ENCODE data around the gene PRKCB. TPM values are rescaled to one million over a fixed set of nuclear protein-coding genes. Genes with fewer than 3 reads are reported as not detected.

Gene PRKCB
- total and polyA plus RNA-seq, 2 of the 8 experiments (the other 6 are each of a cell fraction or from before 2014, with no cell fraction given): 7.1 to 12.1 TPM

- Histone ChIP-seq H3K79me1 (ENCODE audit: low read depth, low read length) (no peaks in the 10 kb centered on the region), H3K27ac (ENCODE audit: low read depth, low read length) (no peak overlapping the region), H3K9me3 (ENCODE audit: insufficient read depth in 2 of 2, low read depth in 1 of 2, low read length in 1 of 2) (no peaks in the 10 kb centered on the region), H3K18ac (ENCODE audit: extremely low read depth, low read length) (no peak overlapping the region), H3K4me3 (ENCODE audit: extremely low read depth in 1 of 4, insufficient read depth in 2 of 4, low read depth in 3 of 4, low read length in 4 of 4) (no peak overlapping the region), H3K4ac (replicated peaks; ENCODE audit: insufficient read length, low read depth, low read length) (no peak overlapping the region), H2BK15ac (ENCODE audit: low read length) (no peak overlapping the region), H3K23me2 (ENCODE audit: low read depth, low read length) (peaks cover 2% of the 10 kb centered on the region; the same call in 1 of the 2 replicates), H3K9ac (replicated peaks in 1 of 4; ENCODE audit: extremely low read depth in 1 of 4, low read depth in 3 of 4, low read length in 3 of 4) (no peak overlapping the region), H4K8ac (ENCODE audit: extremely low read depth, insufficient read depth, low read length) (no peak overlapping the region), H3K79me2 (ENCODE audit: control insufficient read depth in 1 of 2, insufficient read depth in 2 of 2, low read length in 2 of 2) (no peaks in the 10 kb centered on the region), H3K14ac (ENCODE audit: insufficient read length) (no peak overlapping the region), H2BK20ac (ENCODE audit: low read length) (no peak overlapping the region), H4K5ac (ENCODE audit: insufficient read length, low read depth, low read length) (no peak overlapping the region), H4K20me1 (replicated peaks in 1 of 2; ENCODE audit: control insufficient read depth in 1 of 2, insufficient read depth in 2 of 2, low read length in 2 of 2) (no peaks in the 10 kb centered on the region), H2BK12ac (ENCODE audit: low read depth, low read length) (no peak overlapping the region), H3K4me1 (replicated peaks in 1 of 4; ENCODE audit: control insufficient read depth in 3 of 4, insufficient read depth in 4 of 4, low read length in 3 of 4) (peaks cover 5 to 17% (median 12%) of the 10 kb centered on the region in 4 experiments; a peak in 6 of 7 replicates), H2AFZ (ENCODE audit: low read length) (no peak overlapping the region), H3K56ac (replicated peaks; ENCODE audit: insufficient read length, low read depth, low read length) (no peak overlapping the region), H3K36me3 (ENCODE audit: control insufficient read depth in 2 of 4, insufficient read depth in 4 of 4, low read length in 3 of 4) (no peaks in the 10 kb centered on the region), H4K91ac (replicated peaks; ENCODE audit: insufficient read length, low read length) (no peak overlapping the region), H3K4me2 (ENCODE audit: insufficient read depth in 1 of 2, low read depth in 2 of 2, low read length in 2 of 2) (no peak overlapping the region), H2AK5ac (ENCODE audit: low read depth, low read length) (no peak overlapping the region), H3K23ac (ENCODE audit: insufficient read length) (no peak overlapping the region), H2BK120ac (replicated peaks; ENCODE audit: low read depth, low read length) (no peak overlapping the region), H2BK5ac (ENCODE audit: low read depth, low read length) (no peak overlapping the region), H3K27me3 (replicated peaks in 1 of 4; ENCODE audit: control insufficient read depth in 3 of 4, extremely low read depth in 1 of 4, insufficient read depth in 3 of 4, low read length in 3 of 4) (no peaks in the 10 kb centered on the region)
- 82% methylated on average over 6 of the region's 7 CpGs; no CpG with 5 or more reads in 1 of the 2 experiments for WGBS, 2 experiments (ENCODE audit: extremely low coverage in 1 of 2, insufficient coverage in 1 of 2, insufficient read length in 1 of 2, insufficient replicate concordance in 2 of 2, low coverage in 1 of 2, low lambda C conversion rate in 2 of 2, missing lambda C conversion rate in 1 of 2)
- FAIRE-seq (no peak), DNase-seq (ENCODE audit: low read depth in 1 of 2, low spot score in 2 of 2) (no peak)
- POLR2A ChIA-PET (ENCODE audit: partially characterized antibody): no interaction called here
- CTCF ChIA-PET (ENCODE audit: partially characterized antibody): interaction anchor here (2.0 kb wide), 1 partner anchor 9 kb away, joined by 4 read pairs; no protein-coding TSS in a partner anchor
- TF ChIP-seq TAF1 (IDR thresholded peaks at IDR 0.05; ENCODE audit: low read depth, low read length) (no peak), EGR1 (IDR thresholded peaks at IDR 0.05; ENCODE audit: borderline replicate concordance, low read depth, low read length) (no peak), HDAC2 (IDR thresholded peaks at IDR 0.05; ENCODE audit: borderline replicate concordance in 1 of 2, low read depth in 2 of 2, low read length in 2 of 2) (no peak), CEBPB (IDR thresholded peaks at IDR 0.05; ENCODE audit: low read depth, low read length) (no peak), RFX5 (IDR thresholded peaks at IDR 0.05; ENCODE audit: borderline replicate concordance, low read depth, low read length) (no peak), JUND (IDR thresholded peaks at IDR 0.05; ENCODE audit: low read length) (no peak), CTCF (IDR thresholded peaks at IDR 0.05; ENCODE audit: control extremely low read depth in 1 of 3, insufficient read depth in 1 of 3, low read depth in 1 of 3, low read length in 3 of 3) (no peak), ASH2L (IDR thresholded peaks at IDR 0.05; ENCODE audit: low read length) (no peak), SIN3A (conservative IDR thresholded peaks at IDR 0.05 in 1 of 2, IDR thresholded peaks at IDR 0.05 in 1 of 2; ENCODE audit: low read depth in 1 of 2, low read length in 2 of 2) (no peak), GABPA (IDR thresholded peaks at IDR 0.05; ENCODE audit: borderline replicate concordance, insufficient read depth, low read length) (no peak)
These were observed 64.8 kb downstream of the PRKCB start for GRCh38 chr16:23900480-23901177.
